K562 (cell line): ENCODE data around the gene ZCCHC14. TPM values are rescaled to one million over a fixed set of nuclear protein-coding genes. Genes with fewer than 3 reads are reported as not detected.

Experiments used
- CEBPB ChIP-seq: fragments of 450-650 bp; IDR thresholded peaks from 2 replicates; pipeline ENCODE4 v1.6.1; 2016; ENCODE audit warnings: missing genetic modification characterization, missing compliant biosample characterization
- FOXP1 ChIP-seq: sonication (generic); formaldehyde crosslinking; IDR thresholded peaks from 2 replicates; pipeline ENCODE4 v1.8.0; 2022; ENCODE audit warnings: mild to moderate bottlenecking, missing genetic modification reagents
- MBD1 ChIP-seq: fragments of 250-450 bp; sonication (Bioruptor Pico); IDR thresholded peaks from 2 replicates; pipeline ENCODE4 v1.8.0; 2022; ENCODE audit warnings: inconsistent platforms
- MTA3 ChIP-seq: fragments of 450-650 bp; formaldehyde crosslinking; IDR thresholded peaks from 2 replicates; pipeline ENCODE4 v1.6.1; 2017; ENCODE audit warnings: mild to moderate bottlenecking, borderline replicate concordance
- NCOA2 ChIP-seq, 2 experiments: fragments of 450-650 bp; IDR thresholded peaks; 2 replicates each; pipeline ENCODE4 v1.6.1; 2018; ENCODE audit warnings: mild to moderate bottlenecking in 2 of 2, moderate library complexity in 1 of 2; ENCODE audit not compliant: partially characterized antibody in 2 of 2
- RERE ChIP-seq: sonication (generic); formaldehyde crosslinking; IDR thresholded peaks from 2 replicates; pipeline ENCODE4 v1.8.0; 2023; ENCODE audit warnings: missing genetic modification reagents, mild to moderate bottlenecking, borderline replicate concordance
- SFPQ ChIP-seq: fragments of 200-400 bp; formaldehyde crosslinking; IDR thresholded peaks from 2 replicates; pipeline ENCODE4 v1.6.1; 2017; ENCODE audit warnings: mild to moderate bottlenecking, low read depth, low read length, moderate library complexity
- SP1 ChIP-seq: sonication (generic); formaldehyde crosslinking; IDR thresholded peaks from 2 replicates; pipeline ENCODE4 v1.8.1; 2022; ENCODE audit warnings: mild to moderate bottlenecking, missing genetic modification reagents
- TFAP4 ChIP-seq: sonication (generic); formaldehyde crosslinking; IDR thresholded peaks from 2 replicates; pipeline ENCODE4 v1.8.0; 2022; ENCODE audit warnings: missing genetic modification reagents, mild to moderate bottlenecking, moderate library complexity, borderline replicate concordance
- ZC3H11A ChIP-seq: IDR thresholded peaks from 2 replicates; pipeline ENCODE4 v1.6.1; 2012; ENCODE audit warnings: low read depth, low read length, improper control_type of control experiment
- ZFP91 ChIP-seq: sonication (generic); formaldehyde crosslinking; IDR thresholded peaks from 2 replicates; pipeline ENCODE4 v1.8.0; 2022; ENCODE audit warnings: mild to moderate bottlenecking, missing genetic modification reagents
- ZKSCAN8 ChIP-seq: fragments of 200-800 bp; sonication (Bioruptor generic); IDR thresholded peaks from 2 replicates; pipeline ENCODE4 v1.6.1; 2016; ENCODE audit warnings: missing genetic modification characterization, missing compliant biosample characterization
- ZNF23 ChIP-seq: fragments of 250-450 bp; sonication (Bioruptor Pico); IDR thresholded peaks from 2 replicates; pipeline ENCODE4 v1.4.0; 2020; ENCODE audit warnings: mild to moderate bottlenecking
- ZNF444 ChIP-seq: fragments of 250-450 bp; sonication (Bioruptor Pico); IDR thresholded peaks from 2 replicates; pipeline ENCODE4 v1.4.0; 2020; ENCODE audit warnings: mild to moderate bottlenecking, moderate library complexity
- polyA plus RNA-seq, 8 experiments: library from polyadenylated mRNA; depleted of rRNA in 4 of 8; stranded (reverse) in 5 of 8; unstranded in 3 of 8; fragments of >200 nt; fragmentation: Nextera tagmentation in 2 of 8; fragmentation: Illumina TruSeq in 1 of 8; extraction: Ambion mirVana in 2 of 8; extraction: Trizol in 1 of 8; gene quantifications; 2 replicates each; pipeline versions ENCODE4 v1.2.1 to v1.2.3, GENCODE V29; 2011 to 2014; ENCODE audit warnings: inconsistent platforms in 1 of 8, missing spikeins in 1 of 8
- total RNA-seq, 7 experiments: library from RNA; depleted of rRNA in 6 of 7; stranded (reverse); fragments of >200 nt in 6 of 7; fragmentation: Illumina TruSeq in 2 of 7; extraction: Trizol in 2 of 7; gene quantifications; 2 replicates each; pipeline versions ENCODE4 v1.2.1 to v1.2.3, GENCODE V29; 2011 to 2021; ENCODE audit warnings: low replicate concordance in 1 of 7

The ZCCHC14 gene
- total and polyA plus RNA-seq, 9 of the 15 experiments (the other 6 are each of a cell fraction or from before 2014, with no cell fraction given) = 1.5 to 12.4 (median 2.9) TPM

- no peak for TF ChIP-seq ZFP91 (CRISPR knock-in tag)
- TF ChIP-seq TFAP4 = peak; percentile 88
- TF ChIP-seq ZKSCAN8 (CRISPR knock-in tag) = no peak
- no peak for TF ChIP-seq CEBPB (tag)
- no peak for TF ChIP-seq ZC3H11A
- no peak for TF ChIP-seq ZNF444 (CRISPR knock-in tag)
- no peak for TF ChIP-seq RERE (CRISPR knock-in tag)
- TF ChIP-seq MTA3 = no peak
- no peak for TF ChIP-seq ZNF23 (CRISPR knock-in tag)
- TF ChIP-seq FOXP1 (CRISPR knock-in tag) = peak; percentile 17; the same call in 1 of the 2 replicates
- no peak; the same call in 1 of the 2 replicates for TF ChIP-seq SP1
- TF ChIP-seq NCOA2 (IDR thresholded peaks at IDR 0.05; ENCODE audit: partially characterized antibody in 2 of 2) = no peak
- no peak for TF ChIP-seq SFPQ
- TF ChIP-seq MBD1 (CRISPR knock-in tag) = peak; percentile 11; the same call in 1 of the 2 replicates
These were observed 108.5 kb downstream of the ZCCHC14 start (continued) for GRCh38 chr16:87384162-87384874.
